Lower leg skin (tissue), 4 donors: ENCODE results near the gene TMEM200C. TPM values are rescaled to one million over a fixed set of nuclear protein-coding genes. Genes with fewer than 3 reads are reported as not detected.
"Not testable (repeated sequence)": the region's sequence is repeated elsewhere in the genome, so short reads cannot be mapped to it uniquely, and the experiment has no call there.

Source experiments
- DNase-seq, 2 donors: peaks; one replicate each; pipeline ENCODE4 v3.0.0-alpha.2; 2019; ENCODE audit warnings: low spot score in 2 of 2
- H3K4me3 ChIP-seq: fragments of 200-600 bp; sonication (generic); 2 replicates; pipeline ENCODE4 v1.5.1; 2017; ENCODE audit warnings: mild to moderate bottlenecking, low read depth; ENCODE audit not compliant: poor library complexity, severe bottlenecking
- POLR2A ChIP-seq, 2 donors: fragments of 450-650 bp; IDR thresholded peaks; one replicate each; pipeline ENCODE4 v1.6.1; 2016 to 2017; ENCODE audit warnings: antibody characterized with exemption in 2 of 2, mild to moderate bottlenecking in 1 of 2, moderate library complexity in 1 of 2
- WGBS, 2 donors: methylation state at CpG; one replicate each; pipeline ENCODE4 v1.1.5; 2018; 5-methylcytosine and 5-hydroxymethylcytosine counted together
- intact Hi-C: fragments of 100-400 bp; cut with DNase I; formaldehyde crosslinking; loops from one replicate; pipeline ENCODE4 v1.15.0; 2023; ENCODE audit warnings: low total_unique reads
- total RNA-seq, 4 donors: library from RNA; depleted of rRNA; stranded (reverse); fragments of >200 nt; gene quantifications; one replicate each; pipeline ENCODE4 v1.1.0, GENCODE V29; 2016
- TF ChIP-seq, protein P1 (sequence below), 3 donors: fragments of 450-650 bp; IDR thresholded peaks; one replicate each; pipeline ENCODE4 v1.5.1; 2016; ENCODE audit warnings: antibody characterized with exemption in 3 of 3, mild to moderate bottlenecking in 3 of 3, moderate library complexity in 2 of 3

Gene TMEM200C
- total RNA-seq, 4 donors from 2014 or later: 0.04 to 0.55 (median 0.32) TPM; not detected in 1

DNA sequence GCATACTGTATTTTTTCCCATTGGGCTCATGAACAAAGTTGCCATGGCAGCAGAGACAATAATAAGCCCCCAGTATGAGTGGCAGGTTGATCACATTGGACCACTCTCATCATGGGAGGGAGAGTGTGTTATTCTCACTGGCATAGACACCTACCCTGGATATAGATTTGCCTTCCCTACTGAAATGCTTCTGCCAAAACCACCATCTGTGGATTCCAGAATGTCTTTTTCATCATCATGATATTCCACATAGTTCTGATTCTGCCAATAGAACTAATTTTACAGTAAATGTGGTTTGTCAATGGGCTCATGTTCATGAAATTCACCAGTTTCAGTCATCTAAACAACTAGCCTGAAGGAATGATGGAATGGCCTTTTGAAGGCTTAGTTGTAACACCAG, 18.4 kb downstream of the TMEM200C start:
- TF ChIP-seq, protein P1, sequence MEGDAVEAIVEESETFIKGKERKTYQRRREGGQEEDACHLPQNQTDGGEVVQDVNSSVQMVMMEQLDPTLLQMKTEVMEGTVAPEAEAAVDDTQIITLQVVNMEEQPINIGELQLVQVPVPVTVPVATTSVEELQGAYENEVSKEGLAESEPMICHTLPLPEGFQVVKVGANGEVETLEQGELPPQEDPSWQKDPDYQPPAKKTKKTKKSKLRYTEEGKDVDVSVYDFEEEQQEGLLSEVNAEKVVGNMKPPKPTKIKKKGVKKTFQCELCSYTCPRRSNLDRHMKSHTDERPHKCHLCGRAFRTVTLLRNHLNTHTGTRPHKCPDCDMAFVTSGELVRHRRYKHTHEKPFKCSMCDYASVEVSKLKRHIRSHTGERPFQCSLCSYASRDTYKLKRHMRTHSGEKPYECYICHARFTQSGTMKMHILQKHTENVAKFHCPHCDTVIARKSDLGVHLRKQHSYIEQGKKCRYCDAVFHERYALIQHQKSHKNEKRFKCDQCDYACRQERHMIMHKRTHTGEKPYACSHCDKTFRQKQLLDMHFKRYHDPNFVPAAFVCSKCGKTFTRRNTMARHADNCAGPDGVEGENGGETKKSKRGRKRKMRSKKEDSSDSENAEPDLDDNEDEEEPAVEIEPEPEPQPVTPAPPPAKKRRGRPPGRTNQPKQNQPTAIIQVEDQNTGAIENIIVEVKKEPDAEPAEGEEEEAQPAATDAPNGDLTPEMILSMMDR (IDR thresholded peaks at IDR 0.05): no peak
- no peak for TF ChIP-seq POLR2A (IDR thresholded peaks at IDR 0.05)
- no peak for DNase-seq
- H3K4me3 ChIP-seq: no peak overlapping the region
- intact Hi-C loops: no loop called here

DNA sequence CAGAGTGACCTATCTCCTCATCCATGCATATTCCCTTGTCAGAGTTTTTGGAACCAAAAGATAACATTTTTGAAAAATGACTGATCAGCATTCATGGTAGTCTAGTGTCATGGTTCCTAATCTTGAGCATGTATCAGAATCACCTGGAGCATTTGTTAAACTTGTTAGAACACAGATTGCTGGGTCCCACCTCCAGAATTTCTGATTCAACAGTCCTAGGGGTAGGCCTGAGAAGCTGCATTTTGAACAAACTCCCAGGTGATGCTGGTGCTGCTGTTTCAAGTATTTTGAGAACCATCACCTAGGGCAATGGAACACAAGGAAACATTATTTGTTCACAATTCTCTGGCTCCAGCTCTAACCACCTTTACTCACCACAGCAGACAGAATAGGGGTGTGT, 21.0 kb downstream of the TMEM200C start:
- intact Hi-C loops: no loop called here
- TF ChIP-seq POLR2A (IDR thresholded peaks at IDR 0.05): no peak
- TF ChIP-seq, protein P1 (IDR thresholded peaks at IDR 0.05): no peak
- no peak overlapping the region for H3K4me3 ChIP-seq
- no peak for DNase-seq

DNA sequence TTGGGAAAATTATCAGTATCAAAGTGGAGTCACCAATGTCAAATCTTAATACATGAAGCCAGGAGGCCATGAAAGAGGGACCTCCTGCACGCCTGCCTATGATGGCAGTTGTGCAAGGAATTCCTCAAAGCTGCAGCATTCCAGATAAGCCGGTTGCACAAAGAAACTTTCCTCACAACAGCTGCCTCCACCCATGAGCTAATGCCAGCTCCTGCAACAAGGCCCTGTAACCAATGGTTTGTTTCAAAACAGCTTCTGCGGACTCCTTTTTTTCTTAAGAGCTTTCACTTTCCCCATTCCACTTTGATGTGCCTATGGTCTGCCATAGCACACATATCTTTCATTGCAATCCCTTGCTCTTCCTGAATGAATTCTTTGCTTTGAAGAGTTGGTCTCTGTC, 22.4 kb downstream of the TMEM200C start:
- intact Hi-C loops: no loop called here
- TF ChIP-seq, protein P1 (IDR thresholded peaks at IDR 0.05): no peak
- TF ChIP-seq POLR2A (IDR thresholded peaks at IDR 0.05): no peak
- no peak for DNase-seq
- whole genome bisulfite sequencing, 2 donors: 41 to 56% methylated on average over 3 of the region's 3 CpGs
- H3K4me3 ChIP-seq: no peak overlapping the region

DNA sequence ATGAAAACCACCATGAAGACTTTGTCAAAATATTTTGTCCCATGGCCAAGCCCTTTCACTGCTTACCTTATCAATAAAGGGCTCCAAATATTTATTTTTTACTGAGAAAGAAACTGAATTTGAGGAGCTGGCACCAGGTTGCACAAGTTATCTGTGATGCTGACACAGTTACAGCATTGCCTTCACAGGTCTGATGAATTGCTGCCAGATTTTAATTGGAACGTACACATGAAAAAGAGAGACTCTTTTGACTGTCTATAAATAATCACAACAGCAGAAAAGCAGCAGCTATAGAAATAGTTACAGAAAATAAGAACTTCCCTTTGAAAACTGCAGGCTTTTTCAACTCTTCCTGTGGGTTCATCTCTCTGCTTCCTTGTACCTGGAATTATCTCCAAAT, 23.9 kb downstream of the TMEM200C start:
- intact Hi-C loops: no loop called here
- 27 to 47% methylated on average over 1 of the region's 1 CpG for WGBS, 2 donors
- H3K4me3 ChIP-seq: no peak overlapping the region
- TF ChIP-seq, protein P1 (IDR thresholded peaks at IDR 0.05): no peak
- no peak for TF ChIP-seq POLR2A (IDR thresholded peaks at IDR 0.05)
- no peak for DNase-seq

DNA sequence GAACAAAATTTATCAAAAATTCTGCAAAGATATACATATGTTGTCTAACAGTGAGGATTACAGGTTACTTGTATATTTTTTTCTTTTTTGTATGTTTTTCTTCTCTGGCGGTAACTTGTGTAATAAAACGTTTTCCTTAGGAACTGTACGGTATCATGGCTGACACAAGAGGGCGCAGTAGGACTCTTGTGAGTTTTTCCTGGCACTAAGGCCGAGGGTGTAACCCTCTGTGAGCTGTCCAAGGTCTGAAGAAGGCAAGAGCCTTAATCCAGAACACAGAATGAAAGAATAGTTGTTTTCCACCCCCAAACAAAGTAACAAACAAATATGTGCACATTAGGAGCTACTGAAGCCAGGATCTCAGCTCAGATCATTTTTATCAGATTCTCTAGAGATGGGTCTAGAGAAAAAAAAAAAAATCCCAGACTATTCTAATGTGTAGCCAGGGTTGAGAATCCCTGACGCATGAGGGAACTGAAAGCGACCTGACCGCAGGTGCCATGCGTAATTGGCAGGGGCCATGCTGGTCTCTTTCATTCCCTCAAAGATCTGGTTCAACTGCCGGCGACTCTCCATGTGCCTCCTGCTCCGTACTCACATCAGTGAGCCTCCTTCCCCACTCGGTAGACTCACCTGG, 27.0 kb downstream of the TMEM200C start:
- no peak overlapping the region for H3K4me3 ChIP-seq
- intact Hi-C loops: loop anchor here (2.0 to 5.0 kb wide), 2 partner anchors 1016 to 1289 kb away; no protein-coding TSS in a partner anchor
- DNase-seq: peak; percentile 59 to 87
- 39 to 41% methylated on average over 13 of the region's 13 CpGs for WGBS, 2 donors
- TF ChIP-seq, protein P1 (IDR thresholded peaks at IDR 0.05): no peak
- no peak for TF ChIP-seq POLR2A (IDR thresholded peaks at IDR 0.05)

DNA sequence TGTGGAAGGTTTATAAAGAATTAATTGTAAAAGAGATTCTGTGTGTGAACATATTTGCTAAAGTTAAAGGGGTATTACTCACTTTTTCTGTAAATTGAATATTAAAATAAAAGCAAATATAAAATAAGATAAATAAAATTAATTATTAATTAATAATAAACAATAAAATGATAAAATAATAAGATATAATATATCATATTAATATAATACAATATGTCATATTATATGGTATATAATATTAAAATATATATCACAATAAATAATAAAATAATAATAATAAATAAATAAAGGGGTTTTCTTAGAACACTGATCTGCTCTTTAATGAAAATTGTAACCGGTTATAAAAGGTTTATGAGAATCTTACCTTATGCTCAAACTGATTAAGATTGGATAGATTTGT, 29.8 kb downstream of the TMEM200C start:
- intact Hi-C loops: loop anchor here (5.0 kb wide), 1 partner anchor 1292 kb away; no protein-coding TSS in a partner anchor
- TF ChIP-seq, protein P1 (IDR thresholded peaks at IDR 0.05): no peak
- no peak for TF ChIP-seq POLR2A (IDR thresholded peaks at IDR 0.05)
- WGBS, 2 donors: 93 to 96% methylated on average over 1 of the region's 1 CpG

DNA sequence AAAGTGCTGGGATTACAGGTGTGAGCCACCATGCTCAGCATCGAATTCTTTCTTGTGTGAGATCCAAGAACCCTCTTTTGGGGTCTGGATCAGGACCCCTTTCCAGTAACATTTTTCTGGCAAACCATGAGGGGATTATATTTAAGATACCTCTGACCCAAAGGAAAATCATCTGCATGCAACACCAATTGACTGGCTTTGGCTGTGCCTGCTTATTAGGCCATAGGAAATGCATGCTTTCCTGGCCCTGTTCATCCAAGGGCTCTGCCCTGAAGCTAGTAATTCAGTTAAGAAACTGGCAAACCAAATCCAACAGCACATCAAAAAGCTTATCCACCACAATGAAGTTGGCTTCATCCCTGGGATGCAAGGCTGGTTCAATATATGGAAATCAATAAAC, 33.2 kb downstream of the TMEM200C start:
- intact Hi-C loops: not testable (repeated sequence)

More for the DNA sequence above, 29.8 kb downstream of the TMEM200C start:
- no peak for DNase-seq
- H3K4me3 ChIP-seq: no peak overlapping the region

More for the DNA sequence above, 33.2 kb downstream of the TMEM200C start:
- WGBS, 2 donors: 79 to 89% methylated on average over 1 of the region's 1 CpG
- not testable (repeated sequence) for H3K4me3 ChIP-seq, DNase-seq
